ENCODE results near the gene LY9. TPM values are rescaled to one million over a fixed set of nuclear protein-coding genes. Genes with fewer than 3 reads are reported as not detected.

LY9 gene
- total and polyA plus RNA-seq, 2 experiments from 2014 or later: not detected

DNA sequence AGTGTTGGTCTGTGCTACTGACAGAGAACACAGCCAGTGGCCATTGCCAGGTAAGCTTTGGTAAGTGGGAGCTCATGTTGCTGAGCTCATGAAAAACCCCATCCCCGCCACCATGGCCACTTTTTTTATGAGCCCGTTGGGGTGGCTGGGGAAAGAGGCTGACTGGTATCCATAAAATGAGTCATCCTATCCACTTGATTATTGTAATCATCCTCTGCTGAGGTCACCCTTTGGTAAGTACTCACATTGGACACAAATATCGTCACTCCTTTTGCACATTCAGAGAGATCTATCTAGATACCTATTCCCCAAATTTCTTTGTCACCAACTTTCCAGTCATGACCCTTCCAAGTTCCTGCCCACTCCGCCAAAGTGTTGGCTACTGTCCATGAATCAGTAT, 34.9 kb upstream of the LY9 start:
- Mint-ChIP-seq H3K27me3 (ENCODE audit: insufficient read depth, low read depth, poor library complexity) (no peaks in the 10 kb centered on the region), H3K4me3 (no peak overlapping the region), H3K4me1 (no peaks in the 10 kb centered on the region), H3K27ac (no peak overlapping the region), H3K36me3 (ENCODE audit: low read depth) (no peaks in the 10 kb centered on the region), H3K9me3 (no peaks in the 10 kb centered on the region)
- no peak overlapping the region for H2AFZ ChIP-seq
- H3K27ac ChIP-seq (ENCODE audit: low read depth): no peak overlapping the region
- no peaks in the 10 kb centered on the region for H3K4me1 ChIP-seq (ENCODE audit: insufficient read depth)
- TF ChIP-seq JUNB (IDR thresholded peaks at IDR 0.05; ENCODE audit: unreplicated experiment): no peak
- no peak for TF ChIP-seq CREB1 (CRISPR knock-in tag; IDR thresholded peaks at IDR 0.05; ENCODE audit: low read depth)
- TF ChIP-seq, protein P1, sequence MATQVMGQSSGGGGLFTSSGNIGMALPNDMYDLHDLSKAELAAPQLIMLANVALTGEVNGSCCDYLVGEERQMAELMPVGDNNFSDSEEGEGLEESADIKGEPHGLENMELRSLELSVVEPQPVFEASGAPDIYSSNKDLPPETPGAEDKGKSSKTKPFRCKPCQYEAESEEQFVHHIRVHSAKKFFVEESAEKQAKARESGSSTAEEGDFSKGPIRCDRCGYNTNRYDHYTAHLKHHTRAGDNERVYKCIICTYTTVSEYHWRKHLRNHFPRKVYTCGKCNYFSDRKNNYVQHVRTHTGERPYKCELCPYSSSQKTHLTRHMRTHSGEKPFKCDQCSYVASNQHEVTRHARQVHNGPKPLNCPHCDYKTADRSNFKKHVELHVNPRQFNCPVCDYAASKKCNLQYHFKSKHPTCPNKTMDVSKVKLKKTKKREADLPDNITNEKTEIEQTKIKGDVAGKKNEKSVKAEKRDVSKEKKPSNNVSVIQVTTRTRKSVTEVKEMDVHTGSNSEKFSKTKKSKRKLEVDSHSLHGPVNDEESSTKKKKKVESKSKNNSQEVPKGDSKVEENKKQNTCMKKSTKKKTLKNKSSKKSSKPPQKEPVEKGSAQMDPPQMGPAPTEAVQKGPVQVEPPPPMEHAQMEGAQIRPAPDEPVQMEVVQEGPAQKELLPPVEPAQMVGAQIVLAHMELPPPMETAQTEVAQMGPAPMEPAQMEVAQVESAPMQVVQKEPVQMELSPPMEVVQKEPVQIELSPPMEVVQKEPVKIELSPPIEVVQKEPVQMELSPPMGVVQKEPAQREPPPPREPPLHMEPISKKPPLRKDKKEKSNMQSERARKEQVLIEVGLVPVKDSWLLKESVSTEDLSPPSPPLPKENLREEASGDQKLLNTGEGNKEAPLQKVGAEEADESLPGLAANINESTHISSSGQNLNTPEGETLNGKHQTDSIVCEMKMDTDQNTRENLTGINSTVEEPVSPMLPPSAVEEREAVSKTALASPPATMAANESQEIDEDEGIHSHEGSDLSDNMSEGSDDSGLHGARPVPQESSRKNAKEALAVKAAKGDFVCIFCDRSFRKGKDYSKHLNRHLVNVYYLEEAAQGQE (IDR thresholded peaks at IDR 0.05; ENCODE audit: unreplicated experiment): no peak
- TF ChIP-seq NANOG (IDR thresholded peaks at IDR 0.05; ENCODE audit: borderline replicate concordance): no peak
- no peak for TF ChIP-seq STAT1 (IDR thresholded peaks at IDR 0.05; ENCODE audit: unreplicated experiment)
- TF ChIP-seq, protein P2, sequence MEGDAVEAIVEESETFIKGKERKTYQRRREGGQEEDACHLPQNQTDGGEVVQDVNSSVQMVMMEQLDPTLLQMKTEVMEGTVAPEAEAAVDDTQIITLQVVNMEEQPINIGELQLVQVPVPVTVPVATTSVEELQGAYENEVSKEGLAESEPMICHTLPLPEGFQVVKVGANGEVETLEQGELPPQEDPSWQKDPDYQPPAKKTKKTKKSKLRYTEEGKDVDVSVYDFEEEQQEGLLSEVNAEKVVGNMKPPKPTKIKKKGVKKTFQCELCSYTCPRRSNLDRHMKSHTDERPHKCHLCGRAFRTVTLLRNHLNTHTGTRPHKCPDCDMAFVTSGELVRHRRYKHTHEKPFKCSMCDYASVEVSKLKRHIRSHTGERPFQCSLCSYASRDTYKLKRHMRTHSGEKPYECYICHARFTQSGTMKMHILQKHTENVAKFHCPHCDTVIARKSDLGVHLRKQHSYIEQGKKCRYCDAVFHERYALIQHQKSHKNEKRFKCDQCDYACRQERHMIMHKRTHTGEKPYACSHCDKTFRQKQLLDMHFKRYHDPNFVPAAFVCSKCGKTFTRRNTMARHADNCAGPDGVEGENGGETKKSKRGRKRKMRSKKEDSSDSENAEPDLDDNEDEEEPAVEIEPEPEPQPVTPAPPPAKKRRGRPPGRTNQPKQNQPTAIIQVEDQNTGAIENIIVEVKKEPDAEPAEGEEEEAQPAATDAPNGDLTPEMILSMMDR (conservative IDR thresholded peaks at IDR 0.05; ENCODE audit: low read depth in 2 of 2): no peak
- H3K9me2 ChIP-seq (ENCODE audit: insufficient read depth): peaks cover 15% of the 10 kb centered on the region; the same call in 1 of the 2 replicates
- H3K36me3 ChIP-seq (ENCODE audit: insufficient read depth): no peaks in the 10 kb centered on the region
- no peak overlapping the region for H3K4me2 ChIP-seq
- H3F3A ChIP-seq (replicated peaks; ENCODE audit: low read depth): no peaks in the 10 kb centered on the region
- H3K4me3 ChIP-seq: no peak overlapping the region
- DNase-seq (ENCODE audit: low spot score) (no peak), ATAC-seq (no peak)
- no peaks in the 10 kb centered on the region for H4K20me1 ChIP-seq (replicated peaks; ENCODE audit: insufficient read depth)
- H3K79me2 ChIP-seq (replicated peaks; ENCODE audit: insufficient read depth): no peaks in the 10 kb centered on the region
- H3K27me3 ChIP-seq (ENCODE audit: insufficient read depth): no peaks in the 10 kb centered on the region

DNA sequence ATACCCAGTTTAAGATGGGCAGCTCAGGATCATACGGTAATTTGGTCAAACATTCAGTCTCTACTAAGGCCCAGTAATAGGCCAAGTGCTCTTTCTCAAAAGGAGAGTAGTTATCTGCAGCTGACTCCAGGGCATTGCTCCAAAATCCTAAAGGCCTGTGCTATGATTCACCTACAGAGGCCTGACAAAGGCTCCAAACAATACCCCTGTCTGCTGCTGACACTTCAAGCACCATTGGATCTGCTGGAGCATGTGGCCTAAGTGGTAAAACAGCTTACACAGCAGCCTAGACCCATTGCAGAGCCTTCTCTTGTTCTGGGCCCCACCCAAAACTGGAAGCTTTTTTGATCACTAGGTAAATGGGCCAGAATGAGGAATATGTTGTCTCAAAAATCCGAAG, 34.1 kb upstream of the LY9 start:
- H3K27me3 Mint-ChIP-seq (ENCODE audit: insufficient read depth, low read depth, poor library complexity): no peaks in the 10 kb centered on the region
- Histone ChIP-seq H3K9me2 (ENCODE audit: insufficient read depth) (peaks cover 12% of the 10 kb centered on the region; the same call in 1 of the 2 replicates), H3K36me3 (ENCODE audit: insufficient read depth) (no peaks in the 10 kb centered on the region), H3K4me3 (no peak overlapping the region), H3K79me2 (replicated peaks; ENCODE audit: insufficient read depth) (no peaks in the 10 kb centered on the region), H4K20me1 (replicated peaks; ENCODE audit: insufficient read depth) (no peaks in the 10 kb centered on the region), H3K27me3 (ENCODE audit: insufficient read depth) (no peaks in the 10 kb centered on the region), H2AFZ (no peak overlapping the region), H3F3A (replicated peaks; ENCODE audit: low read depth) (no peaks in the 10 kb centered on the region), H3K4me2 (no peak overlapping the region), H3K4me1 (ENCODE audit: insufficient read depth) (no peaks in the 10 kb centered on the region), H3K27ac (ENCODE audit: low read depth) (no peak overlapping the region)
- H3K9me3 Mint-ChIP-seq: no peaks in the 10 kb centered on the region
- no peak overlapping the region for H3K27ac Mint-ChIP-seq
- DNase-seq (ENCODE audit: low spot score) (no peak), ATAC-seq (no peak)
- H3K36me3 Mint-ChIP-seq (ENCODE audit: low read depth): no peaks in the 10 kb centered on the region
- H3K4me3 Mint-ChIP-seq: no peak overlapping the region
- no peak for TF ChIP-seq STAT1 (IDR thresholded peaks at IDR 0.05; ENCODE audit: unreplicated experiment)
- H3K4me1 Mint-ChIP-seq: no peaks in the 10 kb centered on the region

Measured in GM23338 (cell line).